ENCODE measurements around the gene HAP1.

Gene HAP1

GRCh38 chr17:41763327-41763726 is 28.9 kb upstream of the HAP1 start:
- DNase-seq (ENCODE audit: low read depth in 4 of 4, low spot score in 1 of 4): no peak

GRCh38 chr17:41762841-41763240 is 28.4 kb upstream of the HAP1 start:
- DNase-seq (ENCODE audit: low read depth in 4 of 4, low spot score in 1 of 4): no peak

GRCh38 chr17:41762391-41762790 is 27.9 kb upstream of the HAP1 start:
- DNase-seq (ENCODE audit: low read depth in 4 of 4, low spot score in 1 of 4): no peak

GRCh38 chr17:41760878-41761277 is 26.4 kb upstream of the HAP1 start:
- no peak for DNase-seq (ENCODE audit: low read depth in 4 of 4, low spot score in 1 of 4)

- DNase-seq (ENCODE audit: low read depth in 4 of 4, low spot score in 1 of 4): no peak
These were observed 24.2 kb upstream of the HAP1 start for GRCh38 chr17:41758601-41759000.

- no peak for DNase-seq (ENCODE audit: low read depth in 4 of 4, low spot score in 1 of 4)
These were observed 19.6 kb upstream of the HAP1 start for GRCh38 chr17:41754066-41754465.

- DNase-seq (ENCODE audit: low read depth in 4 of 4, low spot score in 1 of 4): no peak
These were observed 16.8 kb upstream of the HAP1 start for GRCh38 chr17:41751288-41751687.

- no peak for DNase-seq (ENCODE audit: low read depth in 4 of 4, low spot score in 1 of 4)
These were observed 16.4 kb upstream of the HAP1 start for GRCh38 chr17:41750862-41751261.

- no peak for DNase-seq (ENCODE audit: low read depth in 4 of 4, low spot score in 1 of 4)
These were observed 13.8 kb upstream of the HAP1 start for GRCh38 chr17:41748275-41748674.

- DNase-seq (ENCODE audit: low read depth in 4 of 4, low spot score in 1 of 4): no peak
These were observed 7.3 kb upstream of the HAP1 start for GRCh38 chr17:41741709-41742108.

GRCh38 chr17:41740506-41740905 is 6.1 kb upstream of the HAP1 start:
- no peak for DNase-seq (ENCODE audit: low read depth in 4 of 4, low spot score in 1 of 4)

- no peak for DNase-seq (ENCODE audit: low read depth in 4 of 4, low spot score in 1 of 4)
These were observed 5.4 kb upstream of the HAP1 start for GRCh38 chr17:41739661-41740352.

- no peak for DNase-seq (ENCODE audit: low read depth in 4 of 4, low spot score in 1 of 4)
These were observed 4.3 kb upstream of the HAP1 start for GRCh38 chr17:41738801-41739112.

- DNase-seq (ENCODE audit: low read depth in 4 of 4, low spot score in 1 of 4): peak; percentile 55 to 69 (median 66)
These were observed 3.8 kb upstream of the HAP1 start for GRCh38 chr17:41738077-41738800.

- no peak for DNase-seq (ENCODE audit: low read depth in 4 of 4, low spot score in 1 of 4)
These were observed 3.2 kb upstream of the HAP1 start for GRCh38 chr17:41737680-41738023.

GRCh38 chr17:41736983-41737679 is 2.7 kb upstream of the HAP1 start:
- DNase-seq (ENCODE audit: low read depth in 4 of 4, low spot score in 1 of 4): no peak

GRCh38 chr17:41735744-41736143 is 1.3 kb upstream of the HAP1 start:
- DNase-seq (ENCODE audit: low read depth in 4 of 4, low spot score in 1 of 4): no peak

GRCh38 chr17:41734949-41735313 is 488 bp upstream of the HAP1 start:
- no peak for DNase-seq (ENCODE audit: low read depth in 4 of 4, low spot score in 1 of 4)

GRCh38 chr17:41733348-41734138 is 900 bp downstream of the HAP1 start:
- DNase-seq (ENCODE audit: low read depth in 4 of 4, low spot score in 1 of 4): no peak

- no peak for DNase-seq (ENCODE audit: low read depth in 4 of 4, low spot score in 1 of 4)
These were observed 2.6 kb downstream of the HAP1 start for GRCh38 chr17:41731836-41732235.

- no peak for DNase-seq (ENCODE audit: low read depth in 4 of 4, low spot score in 1 of 4)
These were observed 4.0 kb downstream of the HAP1 start for GRCh38 chr17:41730479-41730878.

- DNase-seq (ENCODE audit: low read depth in 4 of 4, low spot score in 1 of 4): no peak
These were observed 6.4 kb downstream of the HAP1 start for GRCh38 chr17:41728056-41728455.
